HepG2 (cell line): Measurements from ENCODE around the gene ELAVL3.

Experiments
- CBFB ChIP-seq: sonication (generic); formaldehyde crosslinking; IDR thresholded peaks from 2 replicates; pipeline ENCODE4 v1.4.0; 2020; ENCODE audit warnings: missing genetic modification reagents
- CREB1 ChIP-seq, 2 experiments: fragments of 450-650 bp in 1 of 2; IDR thresholded peaks; 2 replicates each; pipeline ENCODE4 v1.6.1; 2016 to 2017; ENCODE audit warnings: control low read depth in 1 of 2, mild to moderate bottlenecking in 1 of 2, missing compliant biosample characterization in 1 of 2, missing genetic modification characterization in 1 of 2
- CTCF ChIP-seq: sonication (generic); formaldehyde crosslinking; IDR thresholded peaks from 2 replicates; pipeline ENCODE4 v1.5.0; 2020; ENCODE audit warnings: mild to moderate bottlenecking, missing genetic modification reagents, moderate library complexity
- FOXA1 ChIP-seq, 2 experiments: fragments of 450-650 bp in 1 of 2; sonication (generic) in 1 of 2; formaldehyde crosslinking in 1 of 2; IDR thresholded peaks; 2 replicates each; pipeline versions ENCODE4 v1.4.0 to v1.6.1; 2016 to 2020; ENCODE audit warnings: missing genetic modification reagents in 1 of 2
- FOXM1 ChIP-seq: sonication (generic); formaldehyde crosslinking; IDR thresholded peaks from 2 replicates; pipeline ENCODE4 v1.5.0; 2020; ENCODE audit warnings: missing genetic modification reagents
- REST ChIP-seq, 2 experiments: IDR thresholded peaks; 2 replicates each; pipeline ENCODE4 v1.6.1; 2011 to 2012; ENCODE audit warnings: low read length in 2 of 2, borderline replicate concordance in 1 of 2, low read depth in 1 of 2, mild to moderate bottlenecking in 1 of 2, moderate library complexity in 1 of 2
- SOX5 ChIP-seq: IDR thresholded peaks from 2 replicates; pipeline ENCODE4 v1.6.1; 2016; ENCODE audit warnings: borderline replicate concordance
- TEAD3 ChIP-seq: optimal IDR thresholded peaks from 2 replicates; pipeline ENCODE3; 2016; ENCODE audit warnings: borderline replicate concordance
- ZBTB33 ChIP-seq: sonication (generic); formaldehyde crosslinking; IDR thresholded peaks from 2 replicates; pipeline ENCODE4 v1.4.0; 2020; ENCODE audit warnings: missing genetic modification reagents
- ZNF263 ChIP-seq: sonication (generic); formaldehyde crosslinking; IDR thresholded peaks from 2 replicates; pipeline ENCODE4 v1.4.0; 2020; ENCODE audit warnings: missing genetic modification reagents
- ZNF569 ChIP-seq: sonication (generic); formaldehyde crosslinking; IDR thresholded peaks from 2 replicates; pipeline ENCODE4 v1.5.0; 2020; ENCODE audit warnings: mild to moderate bottlenecking, missing genetic modification reagents, moderate library complexity, borderline replicate concordance

- no peak for TF ChIP-seq ZNF569 (CRISPR knock-in tag)
- no peak for TF ChIP-seq REST (IDR thresholded peaks at IDR 0.05; ENCODE audit: borderline replicate concordance in 1 of 2, low read depth in 1 of 2, low read length in 2 of 2)
- no peak for TF ChIP-seq FOXM1 (CRISPR knock-in tag)
- TF ChIP-seq ZBTB33 (CRISPR knock-in tag): no peak
- no peak for TF ChIP-seq FOXA1 (IDR thresholded peaks at IDR 0.05)
- TF ChIP-seq FOXA1 (CRISPR knock-in tag; IDR thresholded peaks at IDR 0.05): no peak
- TF ChIP-seq CTCF (CRISPR knock-in tag): no peak
- TF ChIP-seq CBFB: no peak
- no peak for TF ChIP-seq ZNF263 (CRISPR knock-in tag)
- no peak for TF ChIP-seq SOX5
- TF ChIP-seq CREB1 (IDR thresholded peaks at IDR 0.05): no peak
- TF ChIP-seq CREB1 (CRISPR knock-in tag; IDR thresholded peaks at IDR 0.05): no peak
- TF ChIP-seq TEAD3 (CRISPR knock-in tag): no peak
Observed at GRCh38 chr19:11510444-11510843, 29.6 kb upstream of the ELAVL3 start.
